ENCODE data around the gene TEC.

Gene TEC

GRCh38 chr4:48269861-48270522 is 354 bp upstream of the TEC start:
- DNase-seq: peak in 13 of 14 donors; percentile 2 to 62 (median 30)

DNA sequence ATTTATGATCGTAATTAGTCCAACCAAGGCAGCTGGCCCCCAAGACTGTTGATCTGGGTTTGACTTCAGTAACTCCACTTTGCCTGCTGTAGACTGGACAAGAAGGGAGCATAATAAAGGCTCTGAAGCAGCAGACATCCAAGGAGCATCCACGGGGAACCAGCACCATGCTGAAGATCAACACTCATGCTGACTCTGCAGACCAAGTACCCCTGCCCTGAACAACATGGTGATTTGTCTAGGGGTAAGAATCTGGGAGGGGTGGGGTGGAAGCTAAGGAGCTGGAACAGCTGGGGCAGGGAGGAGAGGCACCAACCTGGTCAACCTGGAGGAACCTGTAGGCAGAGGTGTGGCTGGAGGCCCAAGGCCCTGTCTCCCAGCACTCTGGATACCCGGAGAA is 2.1 kb downstream of the TEC start:
- DNase-seq: no peak

DNA sequence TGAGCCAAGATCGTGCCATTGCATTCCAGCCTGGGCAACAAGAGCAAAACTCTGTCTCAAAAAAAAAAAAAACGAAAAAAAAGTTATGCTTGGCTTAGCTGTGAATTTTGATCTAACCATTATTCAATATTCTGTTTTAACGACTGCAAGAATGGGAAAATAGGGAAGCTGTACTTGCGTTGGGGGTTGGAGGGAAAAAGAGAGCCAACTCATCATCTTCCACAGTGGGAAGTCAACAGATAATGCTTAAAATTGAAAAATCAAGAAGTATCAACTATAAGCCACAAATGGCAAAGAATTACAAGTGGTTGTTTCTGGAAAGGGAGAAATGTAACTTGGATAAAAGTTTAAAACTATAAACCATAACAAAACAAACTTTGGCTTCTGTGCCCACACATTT is 2.9 kb downstream of the TEC start:
- DNase-seq: no peak

DNA sequence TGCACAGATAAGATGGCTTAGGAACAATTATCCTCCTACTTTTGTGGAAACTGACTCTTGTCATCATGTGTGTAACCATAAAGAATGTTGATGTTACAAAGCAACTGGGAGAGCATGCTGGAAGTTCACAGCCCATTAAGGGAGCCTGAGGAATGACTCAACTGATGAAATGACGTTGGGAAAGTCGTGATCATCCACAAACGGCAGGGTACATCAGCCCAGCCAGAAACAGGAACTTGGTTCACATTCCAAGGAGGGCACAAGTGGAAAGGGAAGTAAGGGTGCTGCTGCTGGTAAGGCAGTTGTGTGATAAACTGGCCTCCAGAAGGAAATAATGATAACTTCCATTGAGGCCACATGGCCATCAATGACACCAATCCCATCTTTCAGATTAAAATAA is 6.7 kb downstream of the TEC start:
- no peak for DNase-seq

- DNase-seq: no peak
Observed at GRCh38 chr4:48262484-48262883, 7.2 kb downstream of the TEC start.

- DNase-seq: no peak
Observed at GRCh38 chr4:48261281-48261680, 8.4 kb downstream of the TEC start.

GRCh38 chr4:48259748-48260147 is 9.9 kb downstream of the TEC start:
- DNase-seq: no peak

- no peak for DNase-seq
Observed at GRCh38 chr4:48258845-48259397, 10.7 kb downstream of the TEC start.

DNA sequence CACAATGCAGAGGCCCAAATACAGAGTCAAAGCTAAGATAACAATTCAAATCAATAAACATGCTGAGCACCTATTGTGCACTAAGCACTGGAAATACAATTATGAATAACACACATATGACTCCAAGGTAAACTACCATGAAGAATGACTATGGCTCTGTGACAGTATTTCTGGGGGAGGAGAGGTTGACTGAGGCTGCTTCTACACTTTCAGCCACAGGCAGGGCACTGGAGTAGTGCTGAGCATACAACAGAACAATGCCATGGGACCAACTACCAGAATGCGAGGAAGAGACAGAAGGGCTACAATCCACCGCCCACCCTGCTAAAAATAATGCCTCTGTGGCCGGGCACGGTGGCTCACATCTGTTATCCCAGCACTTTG is 13.7 kb downstream of the TEC start:
- DNase-seq: no peak

- no peak for DNase-seq
Observed at GRCh38 chr4:48255072-48255958, 14.3 kb downstream of the TEC start.

DNA sequence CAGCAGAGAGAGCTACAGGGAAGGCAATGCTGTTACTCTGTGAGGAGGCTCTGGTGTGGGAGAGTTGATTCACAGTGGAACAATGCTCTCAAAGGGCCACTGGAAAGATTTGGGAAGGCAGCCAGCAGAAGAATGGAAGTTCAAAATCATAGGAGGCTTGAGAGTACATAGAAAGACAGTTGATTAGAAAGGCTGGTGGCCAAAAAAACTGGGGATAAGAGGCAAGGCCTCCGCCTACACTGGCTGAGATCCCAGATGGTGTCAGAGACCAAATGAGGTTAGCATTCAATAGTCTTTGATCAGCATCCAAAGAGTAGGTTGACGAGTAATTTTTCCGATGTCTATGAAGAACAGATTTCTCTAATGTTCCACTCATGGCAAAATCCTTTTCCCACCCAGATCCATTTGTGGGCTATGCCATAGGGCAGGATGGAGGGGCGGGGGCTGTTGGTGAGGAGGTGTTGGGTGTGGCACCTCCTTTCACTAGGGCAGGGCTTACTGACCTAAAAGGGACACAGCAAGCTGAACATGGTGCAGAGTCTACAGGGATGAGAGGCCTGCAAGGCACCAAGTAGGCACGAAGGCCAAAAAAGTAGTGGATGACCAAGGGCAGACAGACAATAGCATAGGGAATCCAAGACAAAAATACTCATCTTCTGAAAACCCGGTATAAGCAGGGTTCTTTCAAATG is 15.1 kb downstream of the TEC start:
- DNase-seq: no peak

- DNase-seq: no peak
Observed at GRCh38 chr4:48252313-48252712, 17.3 kb downstream of the TEC start.

- no peak for DNase-seq
Observed at GRCh38 chr4:48250980-48251379, 18.7 kb downstream of the TEC start.

GRCh38 chr4:48250343-48250742 is 19.3 kb downstream of the TEC start:
- DNase-seq: no peak

DNA sequence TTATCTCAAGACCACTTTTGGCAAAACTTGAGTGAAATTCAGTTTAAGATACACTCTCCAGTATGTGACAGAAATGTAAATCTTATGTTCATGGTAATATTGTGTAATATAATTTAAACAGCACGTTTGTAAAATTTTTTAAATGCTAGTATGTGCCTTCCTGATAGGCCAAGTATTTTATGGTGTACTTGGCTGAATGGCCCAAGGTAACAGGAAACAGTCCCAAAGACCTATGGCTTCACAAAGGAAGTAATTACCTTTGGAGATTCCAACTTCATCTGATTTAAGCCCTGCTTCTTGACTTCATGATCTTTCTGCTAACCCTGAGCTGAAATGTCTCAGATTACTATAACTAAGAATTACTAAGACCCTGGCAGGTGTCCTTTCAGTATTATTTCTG is 20.3 kb downstream of the TEC start:
- DNase-seq: no peak

GRCh38 chr4:48248559-48248953 is 21.1 kb downstream of the TEC start:
- no peak for DNase-seq

DNA sequence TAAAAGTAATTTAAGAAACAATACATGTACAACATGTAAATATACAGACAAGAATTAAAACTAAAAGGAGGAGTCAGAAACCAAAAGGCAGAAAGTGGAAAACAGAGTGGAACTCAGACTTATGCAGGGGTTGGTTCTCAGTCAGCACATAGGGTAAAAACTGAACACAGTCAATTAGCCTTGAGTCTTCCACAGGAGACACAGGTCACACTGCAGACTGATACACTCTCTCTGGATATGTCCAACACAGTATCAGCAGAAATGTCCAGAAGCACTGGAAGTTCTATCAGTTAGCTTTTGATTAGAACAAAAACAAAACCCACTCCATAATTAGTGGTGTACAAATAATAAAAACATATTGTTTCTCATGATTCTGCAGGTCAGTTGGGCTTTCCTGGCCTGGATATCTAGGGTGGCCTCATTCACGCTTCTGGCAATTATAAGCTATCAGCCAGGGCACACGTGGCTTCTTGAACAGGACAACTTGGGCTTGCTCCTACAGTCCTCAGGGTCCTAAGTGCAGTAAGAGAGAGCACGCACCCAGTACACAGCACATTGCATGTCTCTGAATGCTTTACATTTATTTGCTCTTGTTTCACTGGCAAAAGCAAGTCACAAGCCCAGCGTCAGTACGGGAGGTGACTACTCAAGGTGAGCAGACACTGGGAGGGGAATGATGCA is 21.6 kb downstream of the TEC start:
- DNase-seq: no peak

DNA sequence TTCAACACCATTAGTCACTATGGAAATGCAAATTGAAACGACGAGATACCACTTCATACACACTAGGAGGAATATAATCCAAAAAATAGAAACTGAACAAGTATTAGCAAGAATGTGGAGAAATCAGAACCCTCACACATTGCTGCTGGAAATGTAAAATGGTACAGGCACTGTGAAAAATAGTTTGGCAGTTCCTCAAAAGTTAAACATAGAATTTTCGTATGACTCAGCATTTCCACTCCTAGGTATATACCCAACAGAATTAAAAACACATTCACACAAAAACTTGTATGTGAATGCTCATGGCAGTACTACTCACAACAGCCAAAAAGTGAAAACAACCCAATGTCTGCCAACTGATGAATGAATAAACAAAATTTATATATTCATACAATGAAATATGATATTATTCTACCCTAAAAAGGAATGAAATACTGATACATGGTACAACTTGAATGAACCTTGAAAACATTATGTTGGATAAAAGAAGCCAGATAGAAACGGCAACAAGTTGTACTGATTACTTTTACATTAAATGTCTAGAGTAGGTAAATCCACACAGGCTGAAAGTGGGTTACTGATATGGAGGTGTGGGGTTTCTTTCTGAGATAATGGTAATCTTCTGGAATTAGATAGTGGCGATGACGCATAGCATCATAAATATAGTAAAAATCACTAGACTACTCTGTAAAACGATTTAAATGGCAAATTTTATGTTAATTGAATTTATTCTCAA is 22.3 kb downstream of the TEC start:
- no peak for DNase-seq

DNA sequence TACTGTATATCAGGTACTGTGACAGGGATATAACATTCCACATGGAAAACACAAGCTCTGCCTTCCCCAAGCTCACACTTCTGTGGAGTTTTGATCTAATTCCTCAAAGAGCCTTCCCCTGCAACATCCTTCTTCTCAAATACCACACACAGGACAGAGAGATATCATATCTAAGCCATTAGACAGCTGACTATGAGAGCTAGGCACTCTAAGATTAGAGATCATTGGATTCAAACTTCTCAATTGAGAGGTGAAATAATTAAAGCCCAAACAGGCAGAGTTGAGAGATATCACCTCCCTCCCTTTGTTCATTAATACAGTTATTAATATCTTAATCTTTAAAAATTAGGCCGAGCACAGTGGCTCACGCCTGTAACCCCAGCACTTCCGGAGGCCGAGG is 25.0 kb downstream of the TEC start:
- DNase-seq: no peak

GRCh38 chr4:48243887-48244286 is 25.8 kb downstream of the TEC start:
- DNase-seq: no peak

- no peak for DNase-seq
Observed at GRCh38 chr4:48243429-48243828, 26.2 kb downstream of the TEC start.
